HAP-1 (cell line): ENCODE measurements around the gene HK3.
"Not testable (repeated sequence)": the region's sequence is repeated elsewhere in the genome, so short reads cannot be mapped to it uniquely, and the experiment has no call there.

ENCODE experiments used
- DNase-seq, 2 experiments: peaks; one replicate each; pipeline ENCODE4 v3.0.0-alpha.2; 2016 to 2020; ENCODE audit warnings: low spot score in 2 of 2
- H3K27me3 ChIP-seq: fragments of 250-450 bp; sonication (Bioruptor Pico); 2 replicates; pipeline ENCODE4 v1.5.1; 2020; ENCODE audit warnings: low read depth, mild to moderate bottlenecking, moderate library complexity
- H3K36me3 ChIP-seq: fragments of 250-450 bp; sonication (Bioruptor Pico); replicated peaks from 2 replicates; pipeline ENCODE4 v1.5.1; 2020; ENCODE audit warnings: mild to moderate bottlenecking
- H3K4me1 ChIP-seq: fragments of 250-450 bp; sonication (Bioruptor Pico); 2 replicates; pipeline ENCODE4 v1.5.1; 2020; ENCODE audit warnings: mild to moderate bottlenecking
- H3K4me3 ChIP-seq: fragments of 250-450 bp; sonication (Bioruptor Pico); 2 replicates; pipeline ENCODE4 v1.5.1; 2020; ENCODE audit warnings: mild to moderate bottlenecking, moderate library complexity
- H3K9me3 ChIP-seq: fragments of 250-450 bp; sonication (Bioruptor Pico); 2 replicates; pipeline ENCODE4 v1.5.1; 2020; ENCODE audit warnings: mild to moderate bottlenecking, moderate library complexity
- in situ Hi-C: fragments of 300-500 bp; cut with MboI; formaldehyde crosslinking; loops from 3 replicates; pipeline ENCODE4 v1.14.3; 2020; ENCODE audit warnings: low sequenced_read_pairs, inconsistent platforms, mixed read lengths

The HK3 gene

DNA sequence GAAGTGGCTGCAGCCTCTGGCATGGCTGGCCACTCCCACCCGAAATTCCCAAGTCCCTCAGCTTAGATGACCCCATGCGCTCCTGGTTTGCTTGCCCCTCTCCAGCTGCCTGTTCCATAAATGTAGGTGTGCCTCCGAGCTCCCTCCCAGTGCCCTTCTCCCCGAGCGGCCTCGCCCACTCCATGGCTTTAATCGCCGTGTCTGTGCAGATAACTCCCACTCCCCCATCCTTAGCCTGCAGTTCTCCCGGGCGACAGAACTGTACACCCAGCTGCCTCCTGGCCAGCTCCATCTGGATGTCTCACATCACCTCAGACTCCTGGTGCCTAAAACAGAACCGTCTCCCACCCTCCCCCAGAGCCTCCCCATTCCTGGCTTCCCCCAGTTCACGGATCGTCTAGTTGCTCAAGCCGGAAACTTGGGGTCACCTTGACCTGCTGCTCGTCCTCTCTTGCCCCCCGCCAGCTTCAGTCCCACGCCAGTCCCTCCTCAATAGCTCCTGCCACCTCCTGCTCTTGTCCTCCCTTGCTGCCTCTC, 24.1 kb downstream of the HK3 start:
- no peaks in the 10 kb centered on the region for H3K9me3 ChIP-seq
- in situ Hi-C loops = no loop called here
- H3K4me3 ChIP-seq = no peak overlapping the region
- H3K27me3 ChIP-seq = peaks cover 50% of the 10 kb centered on the region
- H3K4me1 ChIP-seq = no peaks in the 10 kb centered on the region
- no peak for DNase-seq
- H3K36me3 ChIP-seq = no peaks in the 10 kb centered on the region

DNA sequence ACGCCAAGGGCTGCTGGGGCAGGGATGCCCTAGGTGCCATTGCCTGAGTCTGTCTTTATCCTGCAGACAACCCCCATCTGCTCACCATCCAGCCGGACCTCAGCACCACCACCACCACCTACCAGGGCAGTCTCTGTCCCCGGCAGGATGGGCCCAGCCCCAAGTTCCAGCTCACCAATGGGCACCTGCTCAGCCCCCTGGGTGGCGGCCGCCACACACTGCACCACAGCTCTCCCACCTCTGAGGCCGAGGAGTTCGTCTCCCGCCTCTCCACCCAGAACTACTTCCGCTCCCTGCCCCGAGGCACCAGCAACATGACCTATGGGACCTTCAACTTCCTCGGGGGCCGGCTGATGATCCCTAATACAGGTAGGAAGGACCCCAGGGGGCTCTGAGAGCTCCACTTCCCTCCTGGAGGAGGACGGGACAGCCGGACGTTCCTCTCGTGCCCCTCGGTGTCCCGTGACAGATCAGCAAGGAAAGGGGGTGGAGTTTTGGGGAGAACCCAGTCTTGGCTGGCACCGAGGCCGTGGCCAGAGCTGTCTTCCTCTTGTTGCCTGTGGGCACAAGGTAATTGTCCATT, 24.9 kb downstream of the HK3 start:
- Histone ChIP-seq H3K4me3 (no peak overlapping the region), H3K27me3 (peaks cover 50% of the 10 kb centered on the region), H3K4me1 (no peaks in the 10 kb centered on the region), H3K36me3 (no peaks in the 10 kb centered on the region), H3K9me3 (no peaks in the 10 kb centered on the region)
- in situ Hi-C loops = no loop called here
- no peak for DNase-seq

DNA sequence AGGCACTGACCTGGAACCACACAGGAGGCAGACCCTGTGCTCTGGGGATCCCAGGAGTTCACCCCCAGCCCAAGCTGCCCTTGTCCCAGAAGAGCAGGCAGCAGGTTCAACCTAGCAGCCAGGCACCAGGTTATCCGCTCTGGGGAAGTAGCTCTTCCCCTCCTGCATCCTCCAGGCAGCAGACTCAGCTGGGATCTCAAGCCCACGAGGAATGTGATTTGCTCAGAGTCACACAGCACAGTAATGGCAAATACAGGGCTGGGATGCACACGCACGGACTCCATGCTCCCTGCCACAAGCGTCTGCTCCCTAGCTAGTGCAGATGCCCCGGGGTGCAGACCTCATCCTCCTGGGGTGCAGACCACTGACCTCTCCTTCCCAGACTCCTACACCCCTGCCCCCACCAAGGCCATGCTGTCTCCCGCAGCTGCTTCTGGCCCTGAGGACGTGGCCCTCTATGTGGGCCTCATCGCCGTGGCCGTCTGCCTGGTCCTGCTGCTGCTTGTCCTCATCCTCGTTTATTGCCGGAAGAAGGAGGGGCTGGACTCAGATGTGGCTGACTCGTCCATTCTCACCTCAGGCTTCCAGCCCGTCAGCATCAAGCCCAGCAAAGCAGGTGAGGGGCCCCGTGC, 25.5 kb downstream of the HK3 start:
- Histone ChIP-seq H3K9me3 (no peaks in the 10 kb centered on the region), H3K27me3 (peaks cover 46% of the 10 kb centered on the region), H3K36me3 (no peaks in the 10 kb centered on the region), H3K4me1 (no peaks in the 10 kb centered on the region), H3K4me3 (no peak overlapping the region)
- in situ Hi-C loops = no loop called here
- no peak for DNase-seq

DNA sequence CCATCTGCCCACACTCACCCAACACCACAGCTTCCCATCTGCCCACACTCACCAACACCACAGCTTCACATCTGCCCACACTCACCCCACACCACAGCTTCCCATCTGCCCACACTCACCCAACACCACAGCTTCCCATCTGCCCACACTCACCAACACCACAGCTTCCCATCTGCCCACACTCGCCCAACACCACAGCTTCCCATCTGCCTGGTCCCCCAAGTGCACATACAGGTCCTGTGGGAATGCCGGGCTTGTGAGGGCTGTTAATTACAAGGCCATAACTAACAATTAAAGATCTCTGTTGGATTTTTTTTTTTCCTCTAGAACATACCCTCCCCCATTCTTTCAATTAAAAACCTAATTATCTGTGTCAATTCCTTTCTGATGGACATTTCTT, 26.1 kb downstream of the HK3 start:
- not testable (repeated sequence) for DNase-seq

DNA sequence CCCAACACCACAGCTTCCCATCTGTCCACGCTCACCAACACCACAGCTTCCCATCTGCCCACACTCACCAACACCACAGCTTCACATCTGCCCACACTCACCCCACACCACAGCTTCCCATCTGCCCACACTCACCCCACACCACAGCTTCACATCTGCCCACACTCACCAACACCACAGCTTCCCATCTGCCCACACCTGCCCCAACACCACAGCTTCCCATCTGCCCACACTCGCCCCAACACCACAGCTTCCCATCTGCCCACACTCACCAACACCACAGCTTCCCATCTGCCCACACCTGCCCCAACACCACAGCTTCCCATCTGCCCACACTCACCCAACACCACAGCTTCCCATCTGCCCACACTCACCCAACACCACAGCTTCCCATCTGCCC, 26.6 kb downstream of the HK3 start:
- in situ Hi-C loops = not testable (repeated sequence)

More for the DNA sequence above, 26.1 kb downstream of the HK3 start:
- H3K4me3 ChIP-seq, H3K36me3 ChIP-seq, in situ Hi-C loops, H3K9me3 ChIP-seq, H3K4me1 ChIP-seq: not testable (repeated sequence)
- H3K27me3 ChIP-seq = peaks cover 43% of the 10 kb centered on the region

DNA sequence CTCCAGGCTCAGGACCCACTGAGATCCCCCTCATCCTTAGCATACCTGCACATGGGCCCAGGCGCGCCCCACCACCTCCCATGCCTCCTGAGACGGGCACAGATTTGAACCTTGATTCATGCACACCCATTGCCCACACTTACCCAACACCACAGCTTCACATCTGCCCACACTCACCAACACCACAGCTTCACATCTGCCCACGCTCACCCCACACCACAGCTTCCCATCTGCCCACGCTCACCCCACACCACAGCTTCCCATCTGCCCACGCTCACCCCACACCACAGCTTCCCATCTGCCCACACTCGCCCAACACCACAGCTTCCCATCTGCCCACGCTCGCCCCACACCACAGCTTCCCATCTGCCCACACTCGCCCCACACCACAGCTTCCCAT, 28.5 kb downstream of the HK3 start:
- DNase-seq, H3K4me1 ChIP-seq, H3K4me3 ChIP-seq, H3K36me3 ChIP-seq, H3K9me3 ChIP-seq, in situ Hi-C loops: not testable (repeated sequence)
- peaks cover 39% of the 10 kb centered on the region for H3K27me3 ChIP-seq

More for the DNA sequence above, 26.6 kb downstream of the HK3 start:
- not testable (repeated sequence) for H3K36me3 ChIP-seq, H3K9me3 ChIP-seq, H3K4me1 ChIP-seq, DNase-seq, H3K4me3 ChIP-seq
- H3K27me3 ChIP-seq = peaks cover 41% of the 10 kb centered on the region

DNA sequence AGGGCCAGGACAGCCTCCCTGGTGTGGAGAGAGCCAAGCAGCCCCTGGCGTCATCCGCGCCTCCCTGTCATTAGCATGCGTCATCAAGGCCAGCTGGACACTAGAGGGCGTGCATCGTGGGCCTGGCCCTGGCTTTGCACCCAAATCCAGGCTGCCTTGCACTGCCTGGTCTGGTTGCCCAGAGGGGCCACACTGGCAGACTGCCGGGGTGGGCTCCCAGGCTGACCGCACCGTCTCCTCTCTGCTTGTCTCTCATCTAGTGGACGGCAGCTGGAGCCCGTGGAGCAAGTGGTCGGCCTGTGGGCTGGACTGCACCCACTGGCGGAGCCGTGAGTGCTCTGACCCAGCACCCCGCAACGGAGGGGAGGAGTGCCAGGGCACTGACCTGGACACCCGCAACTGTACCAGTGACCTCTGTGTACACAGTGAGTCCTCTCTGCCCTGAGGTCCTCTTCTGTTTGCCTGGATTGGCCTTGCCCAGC, 29.0 kb downstream of the HK3 start:
- peaks cover 36% of the 10 kb centered on the region for H3K27me3 ChIP-seq
- peak; percentile 36 to 79 for DNase-seq
- H3K4me1 ChIP-seq = no peaks in the 10 kb centered on the region
- no peak overlapping the region for H3K4me3 ChIP-seq
- H3K9me3 ChIP-seq = no peaks in the 10 kb centered on the region
- H3K36me3 ChIP-seq = no peaks in the 10 kb centered on the region
- in situ Hi-C loops = no loop called here

DNA sequence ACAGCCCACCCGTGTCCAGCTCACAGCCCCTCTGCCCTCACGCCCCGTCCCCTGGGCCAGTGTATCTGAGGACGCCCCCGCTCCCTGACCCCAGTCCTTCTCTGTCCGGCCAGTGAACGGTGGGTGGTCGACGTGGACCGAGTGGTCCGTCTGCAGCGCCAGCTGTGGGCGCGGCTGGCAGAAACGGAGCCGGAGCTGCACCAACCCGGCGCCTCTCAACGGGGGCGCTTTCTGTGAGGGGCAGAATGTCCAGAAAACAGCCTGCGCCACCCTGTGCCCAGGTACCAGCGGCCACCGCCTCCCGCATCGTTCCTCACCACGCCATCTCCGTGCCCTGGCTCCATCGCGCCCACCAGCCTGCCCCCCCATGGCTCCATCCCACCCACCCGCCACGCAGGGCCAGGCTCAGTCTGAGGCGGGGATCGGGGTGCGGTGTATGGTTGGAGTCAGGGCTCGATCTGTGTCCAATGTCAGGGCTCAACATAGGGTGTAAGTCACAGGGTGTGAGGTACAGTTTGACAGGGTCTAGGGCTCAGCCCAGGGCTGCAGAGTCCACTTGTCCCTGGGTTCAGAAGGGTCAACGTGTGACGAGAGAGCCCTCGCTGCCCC, 29.5 kb downstream of the HK3 start:
- no peak for DNase-seq
- Histone ChIP-seq H3K36me3 (no peaks in the 10 kb centered on the region), H3K4me3 (no peak overlapping the region), H3K9me3 (no peaks in the 10 kb centered on the region), H3K4me1 (no peaks in the 10 kb centered on the region), H3K27me3 (peaks cover 33% of the 10 kb centered on the region)
- in situ Hi-C loops = no loop called here

DNA sequence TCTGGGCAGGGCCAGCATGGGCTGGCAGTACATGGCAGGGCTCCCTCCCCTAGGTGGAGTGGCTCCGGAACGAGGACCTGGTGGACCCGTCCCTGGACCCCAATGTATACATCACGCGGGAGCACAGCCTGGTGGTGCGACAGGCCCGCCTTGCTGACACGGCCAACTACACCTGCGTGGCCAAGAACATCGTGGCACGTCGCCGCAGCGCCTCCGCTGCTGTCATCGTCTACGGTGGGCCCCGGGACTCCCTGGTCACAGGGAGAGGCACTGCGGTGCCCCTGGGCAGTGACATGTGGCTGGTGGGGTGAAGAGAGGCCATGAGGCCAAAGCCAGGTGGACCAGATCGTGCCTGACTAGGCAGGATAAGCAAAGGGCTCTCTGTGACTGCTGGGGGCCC, 30.4 kb downstream of the HK3 start:
- DNase-seq = no peak
- no peaks in the 10 kb centered on the region for H3K9me3 ChIP-seq
- no peak overlapping the region for H3K4me3 ChIP-seq
- H3K4me1 ChIP-seq = no peaks in the 10 kb centered on the region
- no peaks in the 10 kb centered on the region for H3K36me3 ChIP-seq
- H3K27me3 ChIP-seq = peaks cover 32% of the 10 kb centered on the region
- in situ Hi-C loops = no loop called here

DNA sequence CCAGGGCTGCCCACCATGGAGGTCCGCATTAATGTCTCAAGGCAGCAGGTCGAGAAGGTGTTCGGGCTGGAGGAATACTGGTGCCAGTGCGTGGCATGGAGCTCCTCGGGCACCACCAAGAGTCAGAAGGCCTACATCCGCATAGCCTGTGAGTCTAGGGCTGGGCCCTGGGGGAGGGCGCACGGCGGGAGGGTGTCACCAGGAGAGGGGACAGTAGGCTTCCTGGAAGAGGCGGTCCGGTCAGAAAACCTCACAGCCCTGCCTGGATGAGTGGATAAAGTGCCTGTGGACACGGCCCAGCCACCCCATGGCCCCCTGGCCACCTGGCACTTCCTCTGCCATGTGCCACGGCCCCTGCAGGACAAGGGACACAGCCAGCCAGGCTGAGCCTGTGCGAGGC, 31.0 kb downstream of the HK3 start:
- Histone ChIP-seq H3K4me1 (no peaks in the 10 kb centered on the region), H3K4me3 (no peak overlapping the region), H3K9me3 (no peaks in the 10 kb centered on the region), H3K27me3 (peaks cover 33% of the 10 kb centered on the region), H3K36me3 (no peaks in the 10 kb centered on the region)
- in situ Hi-C loops = no loop called here
- no peak for DNase-seq

DNA sequence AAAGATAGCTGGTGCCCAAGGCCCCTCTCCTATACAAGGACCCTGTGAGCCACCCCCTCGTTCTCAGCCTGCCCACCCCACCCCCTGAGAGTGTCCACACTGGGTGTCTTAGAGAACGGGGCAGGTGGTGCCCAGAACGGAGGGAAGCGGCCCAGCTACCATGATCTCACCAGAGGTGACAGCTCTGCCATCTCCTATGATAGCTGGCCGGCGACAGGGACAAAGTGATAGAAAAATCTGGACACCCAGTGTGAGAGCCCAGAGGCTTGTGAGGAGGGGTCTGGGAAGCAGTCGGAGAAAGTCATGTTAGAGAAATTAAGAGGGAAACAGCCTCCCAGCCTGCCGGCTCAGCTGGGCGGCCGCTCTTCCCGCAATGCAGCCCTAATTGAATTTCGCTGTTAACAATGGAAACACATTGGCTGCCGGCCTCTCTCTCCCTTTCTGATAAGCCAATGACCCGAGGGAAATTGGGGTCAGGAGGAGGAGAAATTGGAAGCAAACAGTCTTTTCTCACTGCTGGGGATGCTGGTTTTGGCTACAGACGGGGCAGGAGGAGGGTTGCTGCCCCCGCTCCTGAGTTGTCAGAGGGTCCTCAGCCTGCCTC, 32.3 kb downstream of the HK3 start:
- H3K27me3 ChIP-seq = peaks cover 45% of the 10 kb centered on the region
- H3K9me3 ChIP-seq = no peaks in the 10 kb centered on the region
- no peaks in the 10 kb centered on the region for H3K4me1 ChIP-seq
- H3K36me3 ChIP-seq = no peaks in the 10 kb centered on the region
- in situ Hi-C loops = no loop called here
- H3K4me3 ChIP-seq = no peak overlapping the region
- no peak for DNase-seq

DNA sequence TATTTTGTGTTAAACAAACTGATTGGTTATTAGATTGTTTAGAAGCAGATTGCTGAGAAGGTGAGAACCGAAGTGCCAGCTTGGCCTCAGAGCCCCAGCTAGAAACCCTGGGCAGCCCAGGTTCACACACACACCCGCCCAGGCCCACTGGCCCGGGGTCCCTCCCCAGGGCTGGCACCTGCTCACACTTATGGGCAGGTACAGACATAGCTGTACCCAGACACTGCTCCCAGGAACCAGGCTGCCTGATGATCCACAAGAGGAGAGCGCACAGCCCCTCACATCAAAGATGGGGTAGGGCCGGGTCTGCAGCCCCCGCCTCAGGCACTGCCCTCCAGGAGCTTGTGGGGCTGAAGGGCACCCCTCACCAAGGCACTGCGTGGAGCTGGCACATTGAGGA, 33.2 kb downstream of the HK3 start:
- Histone ChIP-seq H3K36me3 (no peaks in the 10 kb centered on the region), H3K9me3 (no peaks in the 10 kb centered on the region), H3K27me3 (peaks cover 45% of the 10 kb centered on the region), H3K4me1 (no peaks in the 10 kb centered on the region), H3K4me3 (no peak overlapping the region)
- in situ Hi-C loops = no loop called here
- no peak for DNase-seq

DNA sequence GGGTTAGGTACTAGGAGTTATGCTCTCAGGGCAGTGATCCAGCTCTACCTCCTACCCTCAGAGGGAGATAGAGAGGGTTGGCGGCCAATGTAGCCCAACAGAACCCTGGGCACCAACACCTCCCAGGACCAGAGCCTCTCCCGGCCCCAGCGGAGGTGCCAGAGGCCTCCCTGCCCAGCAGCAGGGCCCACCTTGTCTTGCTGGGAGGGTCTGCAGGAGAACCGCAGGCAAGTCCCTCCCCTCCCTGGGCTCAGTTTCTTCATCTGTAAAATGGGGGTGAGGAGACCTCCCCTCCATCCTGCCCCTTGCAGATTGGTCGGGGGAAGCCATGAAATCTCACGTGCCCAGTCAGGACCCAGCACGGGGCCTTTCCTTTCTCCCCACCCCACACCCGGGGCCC, 34.4 kb downstream of the HK3 start:
- Histone ChIP-seq H3K9me3 (no peaks in the 10 kb centered on the region), H3K27me3 (peaks cover 47% of the 10 kb centered on the region), H3K36me3 (no peaks in the 10 kb centered on the region), H3K4me3 (no peak overlapping the region), H3K4me1 (no peaks in the 10 kb centered on the region)
- in situ Hi-C loops = no loop called here
- DNase-seq = no peak

DNA sequence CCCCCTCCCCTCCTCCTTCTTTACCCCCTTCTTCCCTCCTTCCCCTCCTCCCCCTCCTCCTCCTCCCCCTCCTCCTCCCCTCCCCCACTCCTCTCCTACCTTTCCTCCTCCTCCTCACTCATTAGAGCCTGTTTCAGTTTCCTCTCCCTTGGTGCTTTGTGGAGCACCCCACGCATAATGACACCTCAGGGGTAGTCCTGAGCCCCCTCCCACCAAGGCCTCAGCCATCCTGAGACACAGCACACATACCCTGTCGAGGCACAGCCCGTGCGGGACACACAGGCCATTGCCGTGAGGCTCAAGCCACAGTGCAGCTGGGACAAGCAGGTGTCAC, 35.4 kb downstream of the HK3 start:
- H3K4me3 ChIP-seq = no peak overlapping the region
- DNase-seq = no peak
- H3K9me3 ChIP-seq = no peaks in the 10 kb centered on the region
- no peaks in the 10 kb centered on the region for H3K4me1 ChIP-seq
- H3K27me3 ChIP-seq = peaks cover 47% of the 10 kb centered on the region
- in situ Hi-C loops = no loop called here
- H3K36me3 ChIP-seq = no peaks in the 10 kb centered on the region
